Activated CD8-positive, alpha-beta memory T cell treated with anti-CD3 and anti-CD28 coated beads for 24 hours (primary cell): ENCODE measurements around the gene UTP14C.
"Not testable (repeated sequence)": the region's sequence is repeated elsewhere in the genome, so short reads cannot be mapped to it uniquely, and the experiment has no call there.

Experiments used
- DNase-seq: peaks from one replicate; pipeline ENCODE4 v3.0.0-alpha.2; 2020

Gene UTP14C, protein sequence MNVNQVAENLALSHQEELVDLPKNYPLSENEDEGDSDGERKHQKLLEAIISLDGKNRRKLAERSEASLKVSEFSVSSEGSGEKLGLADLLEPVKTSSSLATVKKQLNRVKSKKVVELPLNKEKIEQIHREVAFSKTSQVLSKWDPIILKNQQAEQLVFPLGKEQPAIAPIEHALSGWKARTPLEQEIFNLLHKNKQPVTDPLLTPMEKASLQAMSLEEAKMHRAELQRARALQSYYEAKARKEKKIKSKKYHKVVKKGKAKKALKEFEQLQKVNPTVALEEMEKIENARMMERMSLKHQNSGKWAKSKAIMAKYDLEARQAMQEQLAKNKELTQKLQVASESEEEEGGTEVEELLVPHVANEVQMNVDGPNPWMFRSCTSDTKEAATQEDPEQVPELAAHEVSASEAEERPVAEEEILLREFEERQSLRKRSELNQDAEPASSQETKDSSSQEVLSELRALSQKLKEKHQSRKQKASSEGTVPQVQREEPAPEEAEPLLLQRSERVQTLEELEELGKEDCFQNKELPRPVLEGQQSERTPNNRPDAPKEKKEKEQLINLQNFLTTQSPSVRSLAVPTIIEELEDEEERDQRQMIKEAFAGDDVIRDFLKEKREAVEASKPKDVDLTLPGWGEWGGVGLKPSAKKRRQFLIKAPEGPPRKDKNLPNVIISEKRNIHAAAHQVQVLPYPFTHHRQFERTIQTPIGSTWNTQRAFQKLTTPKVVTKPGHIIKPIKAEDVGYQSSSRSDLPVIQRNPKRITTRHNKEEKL

DNA sequence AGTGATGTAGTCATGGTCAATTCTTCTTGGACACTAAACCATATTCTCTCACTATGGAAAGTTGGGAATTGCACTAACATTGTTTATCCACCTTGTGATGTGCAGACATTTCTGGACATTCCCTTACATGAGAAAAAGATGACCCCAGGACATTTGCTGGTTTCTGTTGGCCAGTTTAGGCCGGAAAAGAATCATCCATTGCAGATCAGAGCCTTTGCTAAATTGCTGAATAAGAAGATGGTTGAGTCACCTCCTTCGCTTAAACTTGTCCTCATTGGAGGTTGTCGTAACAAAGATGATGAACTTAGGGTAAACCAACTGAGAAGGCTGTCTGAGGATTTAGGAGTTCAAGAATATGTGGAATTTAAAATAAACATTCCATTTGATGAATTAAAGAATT lies at the start of gene UTP14C:
TSS of gene UTP14C (plus strand) at position 211 of the 400 bp plus-strand sequence. CDS start 4,114 bp downstream, outside the sequence.
- no peak for DNase-seq

- DNase-seq: no peak
Measured at GRCh38 chr13:51976423-51976822, 48.1 kb upstream of the UTP14C start.

DNA sequence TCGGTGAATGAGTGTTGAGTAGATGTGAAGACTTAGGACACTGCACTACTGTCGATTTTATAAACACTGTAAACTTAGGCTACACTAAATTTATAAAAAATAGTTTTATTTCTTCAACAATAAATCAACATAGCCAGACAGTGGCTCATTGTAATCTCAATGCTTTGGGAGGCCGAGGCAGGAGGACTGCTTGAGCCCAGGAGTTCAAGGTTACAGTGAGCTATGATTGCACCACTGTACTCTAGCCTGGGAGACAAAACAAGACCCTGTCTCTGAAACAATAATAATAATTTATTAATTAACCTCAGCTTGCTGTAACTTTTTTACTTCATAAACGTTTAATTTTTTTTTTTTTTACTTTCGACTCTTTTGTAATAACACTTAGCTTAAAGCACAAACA lies 47.6 kb upstream of the UTP14C start:
- no peak for DNase-seq

DNA sequence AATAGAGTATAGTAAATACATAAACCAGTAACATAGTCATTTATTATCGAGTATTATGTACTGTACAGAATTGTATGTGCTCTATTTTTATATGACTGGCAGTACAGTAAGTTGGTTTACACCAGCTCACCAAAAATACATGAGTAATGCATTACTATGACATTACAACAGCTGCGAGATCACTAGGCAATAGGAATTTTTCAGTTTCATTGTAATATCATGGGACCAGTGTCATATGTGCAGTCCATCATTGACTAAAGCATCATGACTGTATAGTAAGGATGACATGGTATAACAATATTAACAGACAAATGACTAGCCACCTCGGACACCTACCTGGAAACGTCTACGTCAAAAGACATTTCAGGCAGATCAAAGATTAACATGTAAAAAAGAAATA lies 46.9 kb upstream of the UTP14C start:
- no peak for DNase-seq

DNA sequence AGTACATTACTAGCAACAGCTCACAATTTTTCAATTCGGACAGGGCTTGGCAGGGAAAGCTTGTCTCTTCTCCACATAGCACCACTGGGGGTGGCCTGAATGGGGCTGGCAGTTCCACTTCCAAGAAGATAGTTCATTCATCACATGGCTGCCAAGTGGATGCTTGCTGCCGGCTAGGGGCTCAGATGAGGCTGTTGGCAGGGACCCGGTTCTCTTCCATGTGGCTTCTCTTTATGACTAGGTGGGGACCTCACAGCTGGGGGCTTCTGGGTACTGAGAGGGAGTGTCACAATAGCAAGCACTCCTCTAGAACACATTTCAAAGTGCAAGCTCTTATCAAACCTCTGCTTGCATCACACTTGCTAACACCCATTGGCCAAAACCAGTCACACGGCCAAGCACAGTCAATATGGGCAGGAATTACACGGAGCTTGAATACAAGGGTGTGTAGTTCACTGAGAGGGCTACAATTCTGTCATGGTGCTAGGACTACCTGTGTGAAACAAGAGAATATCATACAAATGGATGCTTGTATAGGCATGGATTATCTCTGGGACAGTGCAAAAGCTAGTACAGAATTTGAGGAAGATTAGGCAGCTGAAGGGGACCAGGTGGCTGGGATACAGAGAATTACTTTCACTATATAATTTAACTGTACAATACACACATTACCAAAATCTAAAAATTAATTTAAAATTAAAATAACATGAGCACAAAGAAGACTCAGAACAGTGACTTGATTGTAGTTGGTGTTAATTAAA lies 45.5 kb upstream of the UTP14C start:
- DNase-seq: no peak

GRCh38 chr13:51980908-51981307 lies 43.6 kb upstream of the UTP14C start:
- no peak for DNase-seq

- DNase-seq: no peak
Measured at GRCh38 chr13:51981355-51981754, 43.1 kb upstream of the UTP14C start.

DNA sequence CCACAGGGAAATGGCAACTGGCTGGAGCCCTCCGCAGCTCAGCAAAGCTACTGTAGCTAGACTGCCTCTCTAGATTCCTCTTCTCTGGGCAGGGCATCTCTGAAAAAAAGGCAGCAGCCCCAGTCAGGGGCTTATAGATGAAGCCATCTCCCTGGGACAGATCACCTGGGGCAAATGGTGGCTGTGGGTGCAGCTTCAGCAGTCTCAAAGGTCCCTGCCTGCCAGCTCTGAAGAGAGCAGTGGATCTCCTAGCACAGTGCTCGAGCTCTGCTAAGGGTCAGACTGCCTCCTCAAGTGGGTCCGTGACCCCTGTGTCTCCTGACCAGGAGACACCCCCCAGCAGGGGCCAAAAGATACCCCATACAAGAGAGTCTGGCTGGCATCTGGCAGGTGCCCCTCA lies 41.2 kb upstream of the UTP14C start:
- DNase-seq: not testable (repeated sequence)

GRCh38 chr13:51984904-51985303 lies 39.6 kb upstream of the UTP14C start:
- DNase-seq: not testable (repeated sequence)

DNA sequence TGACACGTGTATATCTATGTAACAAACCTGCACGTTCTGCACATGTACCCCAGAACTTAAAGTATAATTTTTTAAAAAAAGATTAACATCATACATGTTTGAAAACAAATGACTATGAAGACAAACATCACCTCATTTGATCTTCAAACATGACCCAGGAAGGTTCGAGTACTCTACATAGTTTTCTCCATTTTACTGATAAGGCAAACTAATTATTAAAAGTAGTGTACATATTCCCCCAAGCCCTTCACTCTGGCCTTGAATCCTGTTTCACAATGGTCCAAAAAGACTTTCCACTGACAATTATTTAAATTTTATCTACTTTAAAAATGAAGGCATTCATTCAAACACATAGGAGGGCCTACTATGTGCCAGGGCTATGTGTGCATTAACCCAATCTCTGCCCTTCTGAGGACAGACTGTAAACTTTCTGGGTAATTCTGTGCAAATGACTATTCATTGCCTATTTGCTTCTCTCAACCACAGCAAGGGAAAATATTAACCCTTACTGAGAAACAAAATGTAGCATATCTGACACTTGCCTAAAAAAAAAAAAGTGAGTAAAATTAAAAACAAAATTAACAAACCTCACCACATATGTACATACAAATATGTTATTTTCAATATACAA lies 35.4 kb upstream of the UTP14C start:
- DNase-seq: no peak

- DNase-seq: no peak
Measured at GRCh38 chr13:51993713-51994112, 30.8 kb upstream of the UTP14C start.

DNA sequence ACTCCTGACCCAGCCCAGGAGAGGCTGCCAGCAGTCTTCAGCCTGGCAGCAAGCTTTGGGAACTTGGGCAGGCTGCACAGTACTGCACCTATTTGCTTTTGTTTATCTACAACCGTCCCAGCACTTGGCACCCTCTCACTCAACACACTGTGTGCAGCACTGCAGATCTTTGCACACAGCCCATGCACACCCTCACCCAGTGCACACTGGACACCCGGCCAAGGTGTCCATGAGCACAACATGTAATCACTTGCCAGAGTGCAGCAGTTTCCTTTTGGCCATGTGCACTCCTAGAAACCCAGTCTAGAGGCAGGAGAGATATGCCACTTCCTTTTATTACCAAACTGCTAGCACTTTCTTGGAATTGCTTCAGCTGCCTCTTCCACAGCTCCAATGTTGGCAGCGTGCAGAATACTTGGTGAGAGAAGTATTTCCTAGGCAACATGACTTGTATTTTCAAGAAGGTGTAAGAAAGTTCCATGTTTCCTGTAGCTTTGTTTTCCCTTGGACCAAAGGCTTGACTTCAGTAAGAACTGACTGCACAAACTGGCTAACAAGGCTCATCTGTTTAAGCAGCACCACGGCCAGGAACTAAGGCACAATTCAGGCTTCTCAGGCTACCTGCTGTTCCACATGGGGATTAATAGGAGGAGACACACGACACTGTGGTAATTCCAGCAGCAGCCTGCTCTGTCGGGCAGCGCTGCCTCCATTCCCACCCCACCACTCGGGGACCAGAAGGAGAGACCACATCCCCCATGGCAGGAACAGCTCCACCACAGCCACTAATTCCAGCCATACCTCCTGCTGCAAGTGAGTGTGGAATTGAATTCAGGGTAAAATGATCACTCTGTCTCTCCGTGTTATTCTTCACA lies 28.6 kb upstream of the UTP14C start:
- DNase-seq: no peak

DNA sequence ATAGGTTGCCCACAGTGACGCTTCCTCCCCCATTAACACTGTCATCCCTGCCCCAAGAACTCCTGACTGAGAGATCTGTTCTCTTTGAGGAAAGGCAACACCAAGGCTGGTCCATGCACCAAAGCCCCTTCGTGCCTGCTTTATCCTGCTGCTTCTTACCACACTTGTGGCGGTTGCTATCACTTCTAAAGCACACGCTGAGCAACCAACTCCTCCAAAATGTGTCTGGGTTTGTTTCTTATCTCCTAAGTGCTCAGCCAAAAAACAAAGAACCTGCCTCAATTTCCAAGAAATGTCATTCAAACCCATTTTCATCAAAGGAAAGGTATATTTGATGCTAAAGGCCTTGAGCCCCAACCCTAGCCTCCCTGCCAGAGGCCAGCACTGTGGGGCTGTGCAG lies 27.9 kb upstream of the UTP14C start:
- no peak for DNase-seq

- no peak for DNase-seq
Measured at GRCh38 chr13:51997186-51997585, 27.3 kb upstream of the UTP14C start.

DNA sequence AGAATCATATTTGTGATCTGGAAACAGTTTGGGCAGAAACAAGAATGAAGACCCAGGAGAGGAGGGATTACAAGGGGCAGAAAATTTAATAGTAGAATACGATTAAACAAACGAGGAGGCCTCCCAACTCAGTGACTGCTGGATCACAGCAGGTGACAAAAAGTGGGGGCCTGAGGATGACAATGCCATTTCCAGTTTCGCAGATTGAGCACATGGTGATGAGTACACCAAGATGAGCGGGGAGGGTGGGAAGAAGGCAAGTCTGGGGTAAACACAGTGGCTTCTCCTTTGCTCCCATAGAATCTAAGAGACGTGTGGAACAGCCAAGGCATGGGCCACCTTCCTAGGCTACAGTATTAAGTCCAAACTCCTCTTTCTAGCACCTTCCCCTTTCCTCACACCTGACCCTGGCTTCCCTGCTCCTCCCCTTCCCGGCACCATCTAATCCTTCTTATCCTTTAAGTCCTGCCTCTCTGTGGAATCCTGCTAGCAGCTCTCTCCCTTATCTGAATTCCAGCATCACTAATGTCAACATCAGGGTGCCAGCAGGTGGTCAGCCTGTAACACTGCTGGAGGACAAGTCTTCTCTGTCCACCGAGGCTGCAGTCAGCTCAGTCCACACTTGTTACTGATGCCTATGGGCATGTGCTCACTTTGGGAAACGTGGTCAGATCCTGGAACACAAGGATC lies 26.7 kb upstream of the UTP14C start:
- DNase-seq: no peak

DNA sequence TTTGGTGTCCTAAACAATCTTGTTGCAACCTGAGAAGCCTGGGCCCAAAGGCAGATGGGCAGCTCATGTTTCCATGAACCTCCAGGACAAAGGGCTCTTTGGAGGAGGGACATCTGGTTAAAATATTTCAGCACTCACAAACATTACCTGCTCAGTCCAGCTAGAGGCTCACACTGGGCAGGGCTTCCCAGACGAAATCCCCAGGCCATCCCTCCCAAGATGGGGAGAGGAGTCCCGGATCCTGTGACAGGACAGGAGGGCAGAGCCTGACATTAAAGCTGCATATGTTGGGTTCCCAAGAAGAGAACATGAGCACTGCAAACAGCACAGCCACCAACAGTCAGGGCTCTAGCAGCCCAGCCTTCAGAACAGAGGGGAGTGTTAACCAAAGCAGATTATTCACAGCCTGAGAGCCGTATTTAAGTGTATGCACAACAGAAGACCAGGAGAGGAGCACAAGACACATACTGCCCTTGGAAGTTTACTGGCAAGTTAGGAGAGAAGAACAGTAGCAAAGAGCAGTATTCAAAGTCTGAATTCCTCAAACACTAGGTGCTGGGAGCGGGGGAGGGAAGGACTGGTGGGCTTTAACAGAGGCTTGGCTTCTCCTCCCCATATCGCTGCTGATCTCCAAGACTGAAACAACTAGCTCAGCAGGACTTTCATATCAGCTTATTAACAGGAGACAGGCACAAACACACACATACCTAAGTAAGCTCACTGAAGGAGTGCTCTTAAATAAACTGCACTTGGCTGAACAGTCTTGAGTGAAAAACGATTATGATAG lies 25.6 kb upstream of the UTP14C start:
- DNase-seq: no peak

DNA sequence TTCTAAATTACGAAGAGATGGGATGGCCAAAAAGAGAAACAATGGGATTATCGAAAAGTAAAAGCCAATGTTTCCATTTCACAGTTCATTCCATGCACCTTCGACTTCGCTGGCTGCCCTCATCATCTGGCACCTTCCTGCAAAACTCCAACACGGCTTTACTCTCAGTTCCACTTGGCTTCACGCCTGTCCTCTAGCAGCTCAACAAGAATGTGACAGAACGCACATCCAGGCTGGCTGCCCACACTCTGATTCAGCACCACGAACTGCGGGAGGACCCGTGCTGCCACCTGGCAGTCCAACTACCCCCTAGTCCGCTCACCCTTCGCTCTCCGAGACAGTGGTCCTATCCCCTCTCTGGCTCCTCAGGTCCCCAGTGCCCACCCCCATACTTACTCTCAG lies 25.0 kb upstream of the UTP14C start:
- DNase-seq: no peak

DNA sequence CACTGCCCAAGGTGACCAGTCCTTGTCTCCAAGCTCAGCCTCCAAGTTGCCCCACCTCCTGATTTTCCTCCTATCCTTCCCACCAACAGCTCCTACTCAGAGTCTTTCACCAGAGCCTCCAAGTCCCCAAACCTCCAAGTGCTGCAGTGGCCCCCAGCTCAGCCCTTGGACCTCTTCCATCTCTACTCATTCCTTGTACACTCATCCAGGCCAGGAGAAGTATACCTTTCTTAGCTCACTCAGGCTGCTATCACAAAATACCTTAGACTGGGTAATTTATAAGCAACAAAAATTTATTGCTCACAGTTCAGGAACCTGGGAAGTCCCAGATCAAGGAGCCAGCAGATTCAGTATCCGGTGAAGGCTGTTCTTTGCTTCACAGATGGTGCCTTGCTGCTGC lies 24.6 kb upstream of the UTP14C start:
- DNase-seq: no peak

DNA sequence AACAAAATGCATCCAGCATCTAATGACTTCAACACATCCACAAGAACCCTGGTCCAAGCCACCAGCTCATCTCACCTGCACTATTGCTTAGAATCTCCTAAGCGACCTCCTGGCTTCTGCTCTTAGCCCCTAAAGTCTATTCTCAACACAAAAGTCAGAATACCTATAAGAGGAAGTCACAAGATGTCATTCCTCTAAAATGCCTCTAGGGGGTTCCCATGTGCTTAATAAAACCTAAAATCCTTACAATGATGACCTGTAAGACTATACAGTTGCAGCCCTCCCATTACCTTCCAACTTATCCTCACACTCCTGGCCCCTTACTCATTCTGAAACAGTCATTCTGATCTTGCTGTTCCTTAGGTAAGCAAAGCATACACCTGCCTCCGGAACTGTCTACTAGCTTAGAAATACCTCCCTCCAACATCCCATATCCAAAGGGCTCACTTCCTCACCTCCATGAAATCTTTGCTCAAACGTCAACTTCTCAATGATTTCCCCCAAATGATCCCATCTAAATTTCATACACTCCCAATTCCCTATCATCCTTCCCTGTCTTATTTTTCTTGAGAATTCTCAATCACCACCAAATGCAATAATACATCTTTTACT lies 23.3 kb upstream of the UTP14C start:
- no peak for DNase-seq

DNA sequence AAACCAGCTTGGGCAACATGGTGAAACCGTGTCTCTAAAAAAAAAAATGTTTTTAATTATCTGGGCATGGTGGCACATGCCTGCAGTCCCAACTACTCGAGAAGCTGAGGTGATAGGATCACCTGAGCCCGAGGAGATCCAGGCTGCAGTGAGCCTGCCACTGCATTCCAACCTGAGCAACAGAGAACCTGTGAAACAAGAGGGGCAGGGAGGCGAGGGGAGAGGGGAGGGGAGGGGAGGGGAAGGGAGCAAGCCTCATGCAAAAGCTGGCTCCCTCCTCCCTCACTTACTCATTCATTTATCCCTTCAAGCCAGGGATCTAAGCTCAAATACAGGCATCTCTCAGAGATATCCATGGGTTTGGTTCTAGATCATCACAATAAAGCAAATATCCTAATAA lies 22.1 kb upstream of the UTP14C start:
- no peak for DNase-seq
